Breast epithelium (tissue), 4 donors: ENCODE data around the gene FAM110A. TPM values are rescaled to one million over a fixed set of nuclear protein-coding genes. Genes with fewer than 3 reads are reported as not detected.

ENCODE experiments used
- DNase-seq, 2 donors: peaks; one replicate each; pipeline ENCODE4 v3.0.0-alpha.2; 2019; ENCODE audit warnings: low spot score in 2 of 2
- H3K27ac ChIP-seq, 2 donors: fragments of 200-600 bp; sonication (generic) in 1 of 2; one replicate each; pipeline ENCODE4 v1.5.1; 2016 to 2019; ENCODE audit warnings: mild to moderate bottlenecking in 1 of 2
- H3K27me3 ChIP-seq, 2 donors: fragments of 200-600 bp; sonication (generic) in 1 of 2; one replicate each; pipeline versions ENCODE4 v1.5.1 to v1.6.0; 2017 to 2019; ENCODE audit warnings: control low read depth in 1 of 2, mild to moderate bottlenecking in 1 of 2
- H3K36me3 ChIP-seq: fragments of 200-600 bp; one replicate; pipeline ENCODE4 v1.5.1; 2019
- H3K4me1 ChIP-seq, 2 donors: fragments of 200-600 bp; sonication (generic); one replicate each; pipeline ENCODE4 v1.5.1; 2016 to 2019; ENCODE audit warnings: control low read depth in 1 of 2
- H3K4me3 ChIP-seq, 3 donors: fragments of 200-600 bp; sonication (generic); 1 replicate in 2 of 3; 2 replicates in 1 of 3; pipeline ENCODE4 v1.5.1; 2016 to 2019; ENCODE audit warnings: mild to moderate bottlenecking in 3 of 3, moderate library complexity in 2 of 3
- H3K9me3 ChIP-seq, 2 donors: fragments of 200-600 bp; sonication (generic) in 1 of 2; one replicate each; pipeline ENCODE4 v1.5.1; 2016 to 2019; ENCODE audit warnings: control low read depth in 1 of 2
- POLR2A ChIP-seq: fragments of 450-650 bp; IDR thresholded peaks from one replicate; pipeline ENCODE4 v1.6.1; 2016; ENCODE audit warnings: antibody characterized with exemption, mild to moderate bottlenecking, moderate library complexity
- POLR2AphosphoS5 ChIP-seq, 3 donors: sonication (generic); formaldehyde crosslinking; IDR thresholded peaks; one replicate each; pipeline ENCODE4 v1.6.1; 2017; ENCODE audit warnings: antibody characterized with exemption in 3 of 3
- intact Hi-C: fragments of 100-400 bp; cut with DNase I; formaldehyde crosslinking; loops from one replicate; pipeline ENCODE4 v1.15.1; 2023; ENCODE audit warnings: low total_unique reads
- total RNA-seq, 3 donors: library from RNA; depleted of rRNA; stranded (reverse); fragments of >200 nt; gene quantifications; one replicate each; pipeline ENCODE4 v1.1.0, GENCODE V29; 2016
- TF ChIP-seq, protein P1 (sequence below), 3 donors: fragments of 450-650 bp; IDR thresholded peaks; one replicate each; pipeline ENCODE4 v1.5.1; 2016 to 2017; ENCODE audit warnings: antibody characterized with exemption in 3 of 3, mild to moderate bottlenecking in 3 of 3, moderate library complexity in 3 of 3

FAM110A gene
- total RNA-seq, 3 donors from 2014 or later: 4.0 to 18.9 (median 8.2) TPM

DNA sequence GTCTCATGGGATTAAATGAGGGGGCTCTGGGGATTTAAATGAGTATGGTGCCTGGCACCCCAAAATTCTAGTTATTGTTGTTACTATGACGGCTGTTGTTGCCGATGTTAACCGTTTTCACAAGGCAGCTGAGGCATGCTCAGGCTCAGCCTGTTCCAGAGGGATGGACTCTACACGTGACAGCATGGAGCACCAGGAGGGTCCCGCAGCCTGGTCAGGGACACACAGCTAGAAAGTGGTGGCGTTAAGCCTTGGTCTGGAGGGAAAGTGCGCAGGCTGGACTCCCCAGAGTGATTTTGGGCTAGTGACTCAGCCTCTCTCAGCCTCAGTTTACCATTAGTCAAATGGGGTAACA is 7.0 kb downstream of the FAM110A start:
- H3K9me3 ChIP-seq: peaks cover 5 to 7% of the 10 kb centered on the region in 2 donors
- peaks cover 4 to 7% of the 10 kb centered on the region in 2 donors for H3K4me1 ChIP-seq
- H3K36me3 ChIP-seq: no peaks in the 10 kb centered on the region
- DNase-seq: no peak
- peak overlapping the region; percentile 87 to 93 for H3K27ac ChIP-seq
- H3K27me3 ChIP-seq: no peaks in the 10 kb centered on the region
- peak overlapping the region in 2 of 3 donors; percentile 73 to 75 for H3K4me3 ChIP-seq
- TF ChIP-seq POLR2A (no peak), POLR2AphosphoS5 (IDR thresholded peaks at IDR 0.05) (no peak)
- TF ChIP-seq, protein P1, sequence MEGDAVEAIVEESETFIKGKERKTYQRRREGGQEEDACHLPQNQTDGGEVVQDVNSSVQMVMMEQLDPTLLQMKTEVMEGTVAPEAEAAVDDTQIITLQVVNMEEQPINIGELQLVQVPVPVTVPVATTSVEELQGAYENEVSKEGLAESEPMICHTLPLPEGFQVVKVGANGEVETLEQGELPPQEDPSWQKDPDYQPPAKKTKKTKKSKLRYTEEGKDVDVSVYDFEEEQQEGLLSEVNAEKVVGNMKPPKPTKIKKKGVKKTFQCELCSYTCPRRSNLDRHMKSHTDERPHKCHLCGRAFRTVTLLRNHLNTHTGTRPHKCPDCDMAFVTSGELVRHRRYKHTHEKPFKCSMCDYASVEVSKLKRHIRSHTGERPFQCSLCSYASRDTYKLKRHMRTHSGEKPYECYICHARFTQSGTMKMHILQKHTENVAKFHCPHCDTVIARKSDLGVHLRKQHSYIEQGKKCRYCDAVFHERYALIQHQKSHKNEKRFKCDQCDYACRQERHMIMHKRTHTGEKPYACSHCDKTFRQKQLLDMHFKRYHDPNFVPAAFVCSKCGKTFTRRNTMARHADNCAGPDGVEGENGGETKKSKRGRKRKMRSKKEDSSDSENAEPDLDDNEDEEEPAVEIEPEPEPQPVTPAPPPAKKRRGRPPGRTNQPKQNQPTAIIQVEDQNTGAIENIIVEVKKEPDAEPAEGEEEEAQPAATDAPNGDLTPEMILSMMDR (IDR thresholded peaks at IDR 0.05): no peak
- intact Hi-C loops: no loop called here

DNA sequence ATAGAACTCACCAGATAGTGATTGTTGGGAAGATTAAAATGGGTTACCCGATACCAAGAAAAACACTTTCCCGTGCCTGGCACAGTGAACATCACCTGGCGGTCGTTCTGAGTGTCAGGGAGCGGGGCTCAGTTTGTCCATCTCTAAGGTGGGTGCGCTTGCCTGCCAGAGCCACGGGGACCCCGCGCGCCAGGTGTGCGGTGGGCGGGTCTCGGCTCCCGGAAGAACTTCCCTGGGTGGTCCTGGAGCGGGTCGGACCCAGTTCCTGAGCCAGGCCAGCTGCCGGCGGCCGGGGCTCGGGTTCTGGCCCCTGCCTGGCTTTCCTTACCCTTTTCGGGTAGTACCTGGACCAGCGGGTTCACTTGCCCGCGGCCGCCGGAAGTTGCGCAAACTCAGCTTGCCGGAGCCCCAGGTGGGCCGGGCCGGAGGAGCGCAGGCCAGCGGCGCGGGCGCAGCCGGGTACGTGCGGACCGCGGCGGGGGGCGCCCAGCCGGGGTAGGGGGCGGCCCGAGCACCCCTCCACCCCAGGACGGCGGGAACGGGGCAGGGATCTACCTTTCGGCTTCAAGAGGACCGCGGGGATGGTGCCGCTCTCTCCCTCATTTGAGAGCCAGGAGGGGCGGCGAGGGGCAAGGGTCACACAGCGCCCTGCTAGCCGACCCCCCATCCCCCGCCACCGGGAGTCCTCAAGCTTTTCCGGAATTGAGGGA is 7.5 kb downstream of the FAM110A start:
- intact Hi-C loops: no loop called here
- peak overlapping the region; percentile 87 to 93 for H3K27ac ChIP-seq
- H3K9me3 ChIP-seq: peaks cover 5 to 7% of the 10 kb centered on the region in 2 donors
- no peaks in the 10 kb centered on the region for H3K36me3 ChIP-seq
- peak in 1 of 3 donors; percentile 34 for TF ChIP-seq POLR2AphosphoS5 (IDR thresholded peaks at IDR 0.05)
- TF ChIP-seq, protein P1 (IDR thresholded peaks at IDR 0.05): no peak
- peak; percentile 61 to 81 for DNase-seq
- peaks cover 4 to 7% of the 10 kb centered on the region in 2 donors for H3K4me1 ChIP-seq
- no peaks in the 10 kb centered on the region for H3K27me3 ChIP-seq
- H3K4me3 ChIP-seq: peak overlapping the region; percentile 8 to 75 (median 73)

DNA sequence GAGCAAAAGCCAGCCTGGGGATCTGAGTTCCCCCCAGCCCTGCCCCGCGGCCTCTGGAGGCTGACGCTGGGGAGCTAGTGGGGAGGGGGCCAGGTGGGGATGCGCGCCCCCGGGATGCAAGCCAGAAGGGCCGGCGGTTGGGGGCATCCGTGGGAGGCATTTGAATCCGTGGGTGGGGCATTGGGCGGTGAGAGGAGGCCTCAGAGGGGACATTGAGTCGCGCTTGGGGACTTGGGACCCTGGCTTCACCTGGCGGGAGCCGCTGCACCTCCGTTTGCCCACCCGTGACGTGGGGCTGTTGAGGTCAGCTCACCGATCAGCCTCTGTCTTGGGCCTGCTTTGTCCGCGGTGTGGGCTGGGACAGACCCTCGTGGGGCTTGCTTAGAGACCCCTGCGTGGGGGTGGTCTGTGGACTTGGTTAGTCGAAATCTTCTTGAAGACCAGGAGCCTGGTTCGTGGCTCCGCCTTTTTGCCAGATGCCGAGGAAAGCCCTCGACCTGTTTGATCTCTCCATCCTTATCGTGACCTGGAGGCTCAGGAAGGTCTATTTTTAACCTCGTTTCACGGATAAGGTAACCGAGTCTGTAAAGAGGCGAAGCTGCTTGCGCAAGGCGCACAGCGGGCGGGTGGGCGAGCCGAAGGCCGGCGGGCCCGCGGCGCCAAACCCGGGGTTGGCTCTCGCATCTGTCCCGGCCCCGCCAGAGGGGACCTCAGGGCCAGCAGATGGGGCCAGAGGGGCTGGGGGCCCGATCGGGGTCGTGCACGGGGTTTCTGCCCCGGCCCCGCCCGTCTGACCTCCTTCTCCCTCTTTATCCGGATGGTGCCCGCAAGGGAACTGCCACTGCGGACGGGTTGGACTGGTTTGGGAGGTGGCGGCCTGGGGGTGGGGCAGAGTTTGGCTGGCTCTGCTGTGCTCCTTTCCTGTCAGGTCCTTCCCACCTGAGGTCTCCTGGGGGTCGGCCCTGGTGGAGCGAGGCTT is 8.3 kb downstream of the FAM110A start:
- intact Hi-C loops: no loop called here
- Histone ChIP-seq H3K4me1 (peaks cover 4 to 7% of the 10 kb centered on the region in 2 donors), H3K27me3 (no peaks in the 10 kb centered on the region)

DNA sequence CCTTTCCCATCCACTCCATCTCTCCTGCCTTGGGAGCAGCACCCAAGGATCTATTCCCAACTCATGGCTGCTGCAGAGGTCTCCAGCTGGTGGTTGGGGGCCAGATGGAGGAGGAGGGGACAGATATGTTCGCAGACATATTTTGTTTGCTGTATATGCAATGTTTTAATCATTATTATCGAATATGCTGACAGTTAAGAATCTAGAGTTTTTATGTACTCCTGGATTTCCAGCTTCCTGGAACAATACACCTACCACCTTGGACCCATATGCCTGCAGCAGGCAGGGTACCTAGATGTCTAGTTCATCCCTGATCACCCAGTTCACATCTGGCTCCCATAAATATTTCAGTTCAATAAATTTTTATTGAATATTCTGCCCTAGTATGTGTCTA is 9.0 kb downstream of the FAM110A start:
- peak overlapping the region in 2 of 3 donors; percentile 73 to 75 for H3K4me3 ChIP-seq
- H3K4me1 ChIP-seq: peaks cover 4 to 7% of the 10 kb centered on the region in 2 donors

More for the DNA sequence above, 8.3 kb downstream of the FAM110A start:
- TF ChIP-seq POLR2A (peak; percentile 33), POLR2AphosphoS5 (IDR thresholded peaks at IDR 0.05) (peak; percentile 25 to 65 (median 40))
- TF ChIP-seq, protein P1 (IDR thresholded peaks at IDR 0.05): no peak
- Histone ChIP-seq H3K36me3 (no peaks in the 10 kb centered on the region), H3K9me3 (peaks cover 5 to 7% of the 10 kb centered on the region in 2 donors), H3K27ac (peak overlapping the region; percentile 87 to 93), H3K4me3 (peak overlapping the region in 2 of 3 donors; percentile 73 to 75)
- peak; percentile 77 to 92 for DNase-seq

More for the DNA sequence above, 9.0 kb downstream of the FAM110A start:
- Histone ChIP-seq H3K9me3 (peaks cover 5 to 7% of the 10 kb centered on the region in 2 donors), H3K27ac (peak overlapping the region; percentile 87 to 93), H3K27me3 (no peaks in the 10 kb centered on the region), H3K36me3 (no peaks in the 10 kb centered on the region)
- no peak for TF ChIP-seq POLR2AphosphoS5 (IDR thresholded peaks at IDR 0.05)
- TF ChIP-seq, protein P1 (IDR thresholded peaks at IDR 0.05): no peak
- DNase-seq: no peak
- intact Hi-C loops: no loop called here
